ENCODE data around the gene MAP3K14. TPM values are rescaled to one million over a fixed set of nuclear protein-coding genes. Genes with fewer than 3 reads are reported as not detected.
"Not testable (repeated sequence)": the region's sequence is repeated elsewhere in the genome, so short reads cannot be mapped to it uniquely, and the experiment has no call there.

Gene MAP3K14
- total RNA-seq, 1 donor from 2014 or later, result 9.3 TPM

- no peak for DNase-seq (ENCODE audit: extremely low read depth, low read depth, low spot score)
Measured at GRCh38 chr17:45302649-45303173, 14.1 kb downstream of the MAP3K14 start.

DNA sequence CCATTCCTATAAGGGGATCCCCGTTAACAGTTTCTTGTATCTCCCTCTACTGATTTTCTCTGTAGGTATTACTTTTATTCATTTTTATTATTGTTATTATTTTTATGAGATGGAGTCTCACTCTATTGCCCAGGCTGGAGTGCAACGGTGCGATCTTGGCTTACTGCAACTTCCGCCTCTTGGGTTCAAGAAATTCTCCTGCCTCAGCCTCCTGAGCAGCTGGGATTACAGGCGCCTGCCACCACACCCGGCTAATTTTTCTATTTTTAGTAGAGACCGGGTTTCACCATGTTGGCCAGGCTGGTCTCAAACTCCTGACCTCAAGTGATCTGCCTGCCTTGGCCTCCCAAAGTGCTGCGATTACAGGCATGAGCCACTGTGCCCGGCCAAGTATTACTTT, 14.6 kb downstream of the MAP3K14 start:
- DNase-seq (ENCODE audit: extremely low read depth, low read depth, low spot score), result not testable (repeated sequence)

GRCh38 chr17:45301674-45302073, 15.1 kb downstream of the MAP3K14 start:
- no peak for DNase-seq (ENCODE audit: extremely low read depth, low read depth, low spot score)

- no peak for DNase-seq (ENCODE audit: extremely low read depth, low read depth, low spot score)
Measured at GRCh38 chr17:45300060-45300751, 16.6 kb downstream of the MAP3K14 start.

DNA sequence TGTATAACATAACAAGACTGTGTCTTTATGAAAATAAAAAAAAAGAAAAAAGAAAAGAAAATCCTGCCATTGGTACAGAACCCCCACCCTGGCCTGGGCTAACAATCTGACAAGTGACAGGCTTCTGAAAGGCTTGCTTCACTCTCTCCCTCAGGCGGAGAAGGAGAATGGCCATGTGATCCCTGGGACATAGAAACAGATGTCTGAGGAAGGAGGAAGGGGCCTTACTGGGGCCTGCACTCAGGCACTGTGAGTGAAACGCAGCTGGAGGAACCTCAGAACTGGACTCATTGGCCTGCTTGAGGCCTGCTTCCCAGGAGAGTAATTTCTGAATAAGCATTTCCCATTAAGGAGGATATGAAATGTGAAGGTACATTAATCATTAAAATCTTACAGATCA, 17.5 kb downstream of the MAP3K14 start:
- DNase-seq (ENCODE audit: extremely low read depth, low read depth, low spot score), result no peak

DNA sequence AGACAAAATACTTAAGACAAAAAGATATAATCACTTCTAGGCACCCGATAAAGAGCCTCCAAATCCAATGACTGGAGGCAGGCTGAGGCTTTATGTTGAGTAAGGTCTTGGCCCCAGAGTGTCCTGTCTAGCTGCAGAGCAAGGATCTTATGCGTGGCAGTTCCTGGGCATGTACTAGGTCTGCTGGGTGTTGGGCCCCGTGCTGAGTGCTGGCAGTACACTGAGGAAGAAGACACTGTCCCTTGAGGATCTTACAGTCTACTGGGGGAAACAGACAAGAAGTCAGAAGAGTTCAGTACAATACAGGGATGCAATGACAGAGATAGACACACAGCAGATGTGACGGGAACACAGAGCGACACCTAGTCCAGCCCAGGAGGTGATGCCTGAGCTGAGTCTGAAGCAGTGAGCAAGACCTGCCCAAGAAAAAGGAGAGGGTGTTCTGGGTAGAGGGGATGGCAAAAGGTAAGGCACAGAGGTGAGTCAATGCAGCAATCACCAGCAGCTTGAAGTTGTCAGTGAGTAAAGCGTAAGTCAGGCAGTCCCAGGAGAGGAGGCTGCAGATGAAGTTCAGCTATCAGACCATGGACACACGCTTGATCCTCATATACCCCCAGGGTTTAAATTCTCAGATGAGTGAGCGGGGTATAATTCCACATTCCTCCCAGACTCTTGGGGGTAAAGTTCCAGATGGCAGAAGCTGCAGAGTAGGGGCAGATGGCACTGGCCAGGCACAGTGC, 18.1 kb downstream of the MAP3K14 start:
- DNase-seq (ENCODE audit: extremely low read depth, low read depth, low spot score), result no peak

DNA sequence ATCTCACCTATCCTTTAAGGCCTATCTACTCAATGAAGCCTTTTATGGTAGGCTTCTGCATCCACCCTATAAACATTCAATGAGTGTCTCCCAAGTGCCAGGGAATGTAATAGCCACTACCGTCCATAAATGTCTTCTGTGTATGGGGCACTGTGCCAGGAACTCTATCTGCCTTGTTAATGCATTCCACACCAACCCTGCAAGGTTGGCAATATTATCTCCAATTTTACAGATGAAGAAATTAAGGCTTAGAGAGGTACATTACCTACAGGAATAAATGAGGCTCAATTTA, 20.0 kb downstream of the MAP3K14 start:
- no peak for DNase-seq (ENCODE audit: extremely low read depth, low read depth, low spot score)

DNA sequence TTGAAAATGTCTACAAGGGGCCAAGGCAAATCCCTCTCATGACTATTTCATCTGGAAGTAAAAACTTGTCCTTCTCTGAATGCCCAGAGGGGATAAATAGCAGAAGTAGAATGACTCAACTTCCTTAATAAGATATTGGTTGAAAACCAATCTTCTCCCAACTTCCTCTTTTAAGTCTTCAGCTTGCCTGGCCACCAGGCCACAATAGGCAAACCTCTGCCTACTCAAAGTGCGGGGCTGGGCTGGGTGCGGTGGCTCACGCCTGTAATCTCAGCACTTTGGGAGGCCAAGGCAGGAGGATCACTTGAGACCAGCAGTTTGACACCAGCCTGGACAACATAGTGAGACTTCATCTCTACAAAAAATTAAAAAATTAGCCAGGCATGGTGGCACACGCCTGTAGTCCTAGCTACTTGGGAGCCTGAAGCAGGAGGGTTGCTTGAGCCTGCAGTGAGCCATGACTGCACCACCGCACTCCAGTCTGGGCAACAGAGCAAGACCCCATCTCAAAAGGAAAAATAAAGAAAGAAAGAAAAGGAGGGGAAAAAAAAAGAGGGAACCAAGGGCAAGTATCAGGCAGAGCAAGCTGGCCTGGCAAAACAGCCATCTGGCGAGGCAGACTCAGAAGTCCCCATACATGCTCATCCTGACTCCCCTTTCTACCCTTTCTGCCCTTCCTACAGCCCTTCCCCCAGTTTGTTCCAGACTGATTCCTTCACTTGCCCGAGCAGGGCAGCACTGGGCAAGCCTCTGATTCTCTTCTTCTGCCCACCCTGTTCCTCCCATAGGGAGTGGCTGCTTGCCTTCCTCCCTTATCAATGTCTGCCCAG, 20.6 kb downstream of the MAP3K14 start:
- DNase-seq (ENCODE audit: extremely low read depth, low read depth, low spot score), result no peak

- DNase-seq (ENCODE audit: extremely low read depth, low read depth, low spot score), result no peak
Measured at GRCh38 chr17:45294506-45294905, 22.3 kb downstream of the MAP3K14 start.

DNA sequence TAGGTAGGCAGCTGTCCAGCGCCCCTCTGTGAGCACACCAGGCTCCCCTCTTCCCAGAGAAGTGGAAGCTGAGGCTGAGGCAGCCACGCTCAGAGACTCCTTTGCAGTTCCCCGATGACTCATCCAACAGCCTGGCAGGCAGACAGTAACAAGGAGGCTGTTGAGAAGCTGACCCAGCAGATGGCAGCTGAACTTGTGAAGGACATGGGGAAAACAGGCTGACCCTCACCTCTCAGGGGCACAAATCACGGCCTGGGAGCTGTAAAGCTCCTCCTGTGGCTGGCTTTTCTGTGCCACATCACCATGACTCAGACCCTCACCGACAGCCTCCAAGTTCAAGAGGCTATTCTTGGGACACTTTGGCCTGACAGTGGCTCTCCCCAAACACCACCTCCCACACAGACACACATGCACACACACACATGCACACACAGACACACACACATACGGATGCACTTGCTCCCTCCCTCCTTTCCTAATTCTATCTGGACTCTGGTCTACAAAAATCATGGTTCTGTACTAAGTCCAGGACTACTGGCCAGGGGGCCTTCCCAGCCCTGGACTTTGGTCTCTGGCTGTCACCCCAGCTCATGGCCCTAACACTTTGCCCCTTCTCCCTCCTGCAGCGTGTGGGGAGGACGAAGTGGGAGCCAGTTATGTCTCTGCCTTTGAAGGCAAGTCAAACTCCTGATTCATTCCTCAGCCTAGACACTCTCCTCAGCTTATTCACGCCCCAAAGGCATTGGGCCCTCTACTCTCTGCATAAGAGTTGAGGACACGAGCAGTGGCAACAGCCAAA, 23.2 kb downstream of the MAP3K14 start:
- DNase-seq (ENCODE audit: extremely low read depth, low read depth, low spot score), result peak; percentile 56

GRCh38 chr17:45292696-45293412, 24.0 kb downstream of the MAP3K14 start:
- DNase-seq (ENCODE audit: extremely low read depth, low read depth, low spot score), result no peak

GRCh38 chr17:45291171-45291805, 25.5 kb downstream of the MAP3K14 start:
- no peak for DNase-seq (ENCODE audit: extremely low read depth, low read depth, low spot score)

GRCh38 chr17:45290269-45290765, 26.5 kb downstream of the MAP3K14 start:
- no peak for DNase-seq (ENCODE audit: extremely low read depth, low read depth, low spot score)

GRCh38 chr17:45289301-45290268, 27.2 kb downstream of the MAP3K14 start:
- no peak for DNase-seq (ENCODE audit: extremely low read depth, low read depth, low spot score)

- no peak for DNase-seq (ENCODE audit: extremely low read depth, low read depth, low spot score)
Measured at GRCh38 chr17:45288825-45289224, 28.0 kb downstream of the MAP3K14 start.

DNA sequence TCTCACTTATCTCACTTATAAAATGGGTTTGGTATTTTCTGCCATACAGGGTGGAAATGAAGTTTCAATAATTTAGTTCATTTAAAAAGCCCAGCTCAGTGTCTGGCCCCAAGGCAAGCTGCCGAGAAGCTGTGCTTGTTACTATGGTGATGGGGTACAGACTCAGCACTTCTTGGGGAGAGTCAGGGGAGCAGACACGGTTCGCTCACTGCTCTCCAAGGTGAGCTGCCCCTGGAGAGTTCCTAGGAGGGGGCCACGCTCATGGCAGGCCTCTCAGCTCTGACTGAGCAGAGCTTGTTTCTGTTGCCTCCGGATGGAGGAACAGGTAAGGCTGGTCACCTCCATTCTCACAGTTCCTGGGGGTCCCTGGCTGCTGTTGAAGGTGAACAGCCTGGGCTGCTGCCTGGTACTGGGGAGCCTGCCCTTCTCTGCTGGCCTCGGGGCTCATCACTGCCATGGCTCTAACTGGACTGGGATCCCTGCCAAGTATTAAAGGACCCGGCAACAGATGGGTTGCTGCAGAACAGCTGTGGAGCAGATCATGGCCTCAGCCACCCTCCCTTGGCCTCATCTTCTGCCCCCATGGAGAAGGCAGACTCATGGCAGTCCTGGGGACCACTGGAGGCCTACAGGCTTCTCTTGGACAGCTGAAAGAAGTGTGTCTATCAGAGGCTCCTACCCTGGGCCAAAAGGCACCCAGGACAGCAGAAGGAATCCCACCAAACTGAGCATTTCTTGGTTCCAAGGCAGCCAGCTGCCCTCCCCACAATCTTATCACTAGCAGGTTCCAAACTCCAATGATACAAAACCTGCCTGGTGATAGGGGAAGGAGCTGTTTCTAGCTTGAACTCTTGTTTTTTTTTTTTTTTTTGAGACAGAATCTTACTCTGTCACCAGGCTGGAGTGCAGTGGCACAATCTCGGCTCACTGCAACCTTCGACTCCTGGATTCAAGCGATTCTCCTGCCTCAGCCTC, 29.0 kb downstream of the MAP3K14 start:
- DNase-seq (ENCODE audit: extremely low read depth, low read depth, low spot score), result no peak

DNA sequence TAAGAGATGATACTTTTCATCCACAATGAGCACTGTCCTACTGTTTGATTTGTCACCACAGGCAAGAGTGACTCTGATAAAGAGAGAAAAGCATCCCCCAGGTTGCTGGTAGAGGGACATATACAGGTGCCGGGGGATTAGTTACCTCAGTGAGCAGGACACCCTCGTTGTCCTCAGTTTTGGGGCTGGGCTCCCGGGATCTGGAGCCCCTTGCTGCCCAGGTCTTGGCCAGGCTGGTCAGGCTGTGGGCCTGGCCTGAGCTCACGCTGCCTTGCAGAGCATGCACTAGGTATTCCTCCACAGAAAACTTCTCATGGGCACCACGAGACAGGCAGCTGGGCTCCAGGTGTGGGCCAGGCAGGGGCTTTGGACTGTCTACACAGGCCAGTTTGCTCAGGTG, 30.5 kb downstream of the MAP3K14 start:
- no peak for DNase-seq (ENCODE audit: extremely low read depth, low read depth, low spot score)
